B cell (primary cell): ENCODE measurements around the gene TSEN2. TPM values are rescaled to one million over a fixed set of nuclear protein-coding genes. Genes with fewer than 3 reads are reported as not detected.

Experiments used
- ATAC-seq: fragments of 200-7000 bp; cut with Tn5 transposase; one replicate; pipeline ENCODE4 v1.10.0; 2021; ENCODE audit warnings: low read depth, mild to moderate bottlenecking, moderate number of reproducible peaks, moderate library complexity
- CTCF ChIA-PET: fragments of 350-600 bp; sonication (Branson Sonifier 250); formaldehyde crosslinking; loops from one replicate; lab custom pipeline; 2021; ENCODE audit warnings: antibody characterized with exemption, inconsistent platforms; lab: Charles Lee
- POLR2A ChIA-PET: fragments of 350-600 bp; sonication (Branson Sonifier 250); formaldehyde crosslinking; loops from one replicate; lab custom pipeline; 2021; ENCODE audit warnings: antibody characterized with exemption; lab: Charles Lee
- DNase-seq: peaks from one replicate; pipeline ENCODE4 v3.0.0; 2013
- H2AFZ ChIP-seq: 2 replicates; pipeline ENCODE4 v1.6.1; 2012; ENCODE audit warnings: mild to moderate bottlenecking, low read depth, low read length; ENCODE audit not compliant: insufficient read depth, poor library complexity, severe bottlenecking
- H3K27ac ChIP-seq, 2 donors: 1 replicate in 1 of 2; 2 replicates in 1 of 2; pipeline ENCODE4 v1.5.1; 2012 to 2013; ENCODE audit warnings: low read length in 2 of 2, mild to moderate bottlenecking in 2 of 2, moderate library complexity in 1 of 2
- H3K27me3 ChIP-seq, 4 experiments: fragments of 200-600 bp in 1 of 4; sonication (generic) in 1 of 4; replicated peaks in 1 of 4; 1 replicate in 2 of 4; 2 replicates in 2 of 4; pipeline versions ENCODE4 v1.6.1 to v1.7.0; 2013 to 2016; ENCODE audit warnings: low read length in 3 of 4, mild to moderate bottlenecking in 2 of 4, mixed read lengths in 1 of 4, moderate library complexity in 1 of 4; ENCODE audit not compliant: insufficient read depth in 4 of 4, control insufficient read depth in 3 of 4; ENCODE audit errors: control extremely low read depth in 1 of 4
- H3K36me3 ChIP-seq, 2 experiments: replicated peaks in 1 of 2; 1 replicate in 1 of 2; 2 replicates in 1 of 2; pipeline versions ENCODE4 v1.6.1 to v1.7.1; 2013; ENCODE audit warnings: low read length in 1 of 2; ENCODE audit not compliant: insufficient read depth in 2 of 2, control insufficient read depth in 1 of 2; ENCODE audit errors: control extremely low read depth in 1 of 2, extremely low read depth in 1 of 2
- H3K4me1 ChIP-seq, 2 donors: fragments of 200-600 bp in 1 of 2; sonication (generic) in 1 of 2; 1 replicate in 1 of 2; 2 replicates in 1 of 2; pipeline versions ENCODE4 v1.5.1 to v1.6.1; 2013 to 2017; ENCODE audit warnings: low read length in 2 of 2; ENCODE audit not compliant: control insufficient read depth in 2 of 2, insufficient read depth in 2 of 2
- H3K4me2 ChIP-seq: replicated peaks from 2 replicates; pipeline ENCODE3; 2012; ENCODE audit warnings: mild to moderate bottlenecking, low read depth, low read length; ENCODE audit not compliant: poor library complexity, severe bottlenecking
- H3K4me3 ChIP-seq, 5 experiments: fragments of 200-600 bp in 1 of 5; sonication (generic) in 1 of 5; 1 replicate in 3 of 5; 2 replicates in 2 of 5; pipeline versions ENCODE4 v1.5.1 to v1.7.0; 2011 to 2016; ENCODE audit warnings: low read length in 4 of 5, mild to moderate bottlenecking in 4 of 5, low read depth in 2 of 5, control low read depth in 1 of 5, moderate library complexity in 1 of 5; ENCODE audit not compliant: insufficient read depth in 1 of 5; ENCODE audit errors: control extremely low read depth in 1 of 5, extremely low read depth in 1 of 5
- H3K79me2 ChIP-seq: fragments of 200-600 bp; sonication (generic); one replicate; pipeline ENCODE4 v1.6.0; 2016; ENCODE audit warnings: low read length; ENCODE audit not compliant: control insufficient read depth, insufficient read depth
- H3K9ac ChIP-seq: fragments of 200-600 bp; sonication (generic); 2 replicates; pipeline ENCODE4 v1.6.1; 2017; ENCODE audit warnings: mild to moderate bottlenecking, low read length, moderate library complexity
- H3K9me3 ChIP-seq, 3 donors: one replicate each; pipeline versions ENCODE4 v1.6.1 to v1.7.1; 2013; ENCODE audit warnings: low read length in 2 of 3; ENCODE audit not compliant: control insufficient read depth in 2 of 3, insufficient read depth in 1 of 3; ENCODE audit errors: control extremely low read depth in 1 of 3
- H4K20me1 ChIP-seq: 2 replicates; pipeline ENCODE4 v1.6.0; 2012; ENCODE audit warnings: mild to moderate bottlenecking, low read length; ENCODE audit not compliant: insufficient read depth, control insufficient read depth, poor library complexity, severe bottlenecking
- H3K27ac Mint-ChIP-seq: one replicate; pipeline ENCODE4 v1.8.0; 2021; ENCODE audit warnings: mixed read lengths
- H3K27me3 Mint-ChIP-seq: one replicate; pipeline ENCODE4 v1.8.0; 2021; ENCODE audit warnings: mixed read lengths
- H3K4me1 Mint-ChIP-seq: one replicate; pipeline ENCODE4 v1.8.0; 2021; ENCODE audit warnings: mixed read lengths
- H3K4me3 Mint-ChIP-seq: one replicate; pipeline ENCODE4 v1.8.0; 2021; ENCODE audit warnings: mixed read lengths
- H3K9me3 Mint-ChIP-seq: one replicate; pipeline ENCODE4 v1.8.0; 2022; ENCODE audit warnings: mixed read lengths; ENCODE audit not compliant: insufficient read depth
- CTCF ChIP-seq: fragments of 200-600 bp; IDR thresholded peaks from one replicate; pipeline ENCODE4 v1.8.0; 2022; ENCODE audit warnings: antibody characterized with exemption, mild to moderate bottlenecking
- EZH2 ChIP-seq: IDR thresholded peaks from 2 replicates; pipeline ENCODE4 v1.6.1; 2012; ENCODE audit warnings: borderline replicate concordance, low read depth, mild to moderate bottlenecking, moderate library complexity, low read length; ENCODE audit not compliant: insufficient read depth, poor library complexity, severe bottlenecking
- WGBS: methylation state at CpG from one replicate; pipeline ENCODE4 v1.1.5; 2013; ENCODE audit warnings: missing lambda C conversion rate; ENCODE audit not compliant: insufficient coverage; 5-methylcytosine and 5-hydroxymethylcytosine counted together
- intact Hi-C: fragments of 100-400 bp; cut with micrococcal nuclease; formaldehyde crosslinking; loops from one replicate; pipeline ENCODE4 v1.10.0; 2022
- polyA plus RNA-seq: library from polyadenylated mRNA; depleted of rRNA; stranded (reverse); fragments of >200 nt; gene quantifications from 2 replicates; pipeline ENCODE4 v1.2.3, GENCODE V29; 2012
- total RNA-seq, 2 donors: library from RNA; stranded (reverse); fragments of 120-200 nt in 1 of 2; gene quantifications; 1 replicate in 1 of 2; 2 replicates in 1 of 2; pipeline versions ENCODE4 v1.2.3 to v1.2.4, GENCODE V29; 2013 to 2022

Gene TSEN2
- total and polyA plus RNA-seq, 2 donors (not counting 1 experiment from before 2014, with no cell fraction given) = 13.4 to 17.6 TPM

GRCh38 chr3:12465151-12465835, 19.0 kb upstream of the TSEN2 start:
- H4K20me1 ChIP-seq = no peaks in the 10 kb centered on the region
- no peaks in the 10 kb centered on the region for H3K9me3 Mint-ChIP-seq
- ChIA-PET POLR2A (no interaction called here), CTCF (no interaction called here)
- H3K9me3 ChIP-seq = no peaks in the 10 kb centered on the region
- no peaks in the 10 kb centered on the region for H3K27me3 ChIP-seq
- no peak overlapping the region for H3K4me2 ChIP-seq
- intact Hi-C loops = no loop called here
- H3K4me3 ChIP-seq = no peak overlapping the region
- H3K4me1 Mint-ChIP-seq = no peaks in the 10 kb centered on the region
- no peak overlapping the region for H3K27ac Mint-ChIP-seq
- WGBS = 83% methylated on average over 2 of the region's 18 CpGs
- no peaks in the 10 kb centered on the region for H3K27me3 Mint-ChIP-seq
- H3K9ac ChIP-seq = no peak overlapping the region
- no peak overlapping the region for H3K27ac ChIP-seq
- H2AFZ ChIP-seq = no peak overlapping the region
- DNase-seq (no peak), ATAC-seq (no peak)
- no peak for TF ChIP-seq CTCF
- TF ChIP-seq EZH2 = no peak
- no peaks in the 10 kb centered on the region for H3K79me2 ChIP-seq
- H3K36me3 ChIP-seq = no peaks in the 10 kb centered on the region
- H3K4me1 ChIP-seq = peaks cover 0 to 5% of the 10 kb centered on the region in 2 donors
- H3K4me3 Mint-ChIP-seq = no peak overlapping the region

GRCh38 chr3:12465836-12466225, 18.4 kb upstream of the TSEN2 start:
- no peak overlapping the region for H3K4me3 Mint-ChIP-seq
- H3K79me2 ChIP-seq = no peaks in the 10 kb centered on the region
- H3K4me1 ChIP-seq = peaks cover 0 to 5% of the 10 kb centered on the region in 2 donors
- no peak overlapping the region for H3K9ac ChIP-seq
- intact Hi-C loops = no loop called here
- no peaks in the 10 kb centered on the region for H4K20me1 ChIP-seq
- ATAC-seq (no peak), DNase-seq (no peak)
- H3K4me2 ChIP-seq = no peak overlapping the region
- POLR2A ChIA-PET = no interaction called here
- CTCF ChIA-PET = no interaction called here
- H3K36me3 ChIP-seq = no peaks in the 10 kb centered on the region
- no peaks in the 10 kb centered on the region for H3K9me3 ChIP-seq
- H3K9me3 Mint-ChIP-seq = no peaks in the 10 kb centered on the region
- no peak overlapping the region for H3K27ac Mint-ChIP-seq
- no peak overlapping the region for H3K4me3 ChIP-seq
- TF ChIP-seq CTCF = no peak
- TF ChIP-seq EZH2 = no peak
- H2AFZ ChIP-seq = no peak overlapping the region
- H3K27me3 Mint-ChIP-seq = no peaks in the 10 kb centered on the region
- H3K4me1 Mint-ChIP-seq = no peaks in the 10 kb centered on the region
- no peaks in the 10 kb centered on the region for H3K27me3 ChIP-seq
- WGBS = 90% methylated on average over 4 of the region's 4 CpGs
- H3K27ac ChIP-seq = no peak overlapping the region
